ENCODE results near the gene ENOPH1. TPM values are rescaled to one million over a fixed set of nuclear protein-coding genes. Genes with fewer than 3 reads are reported as not detected.

Gene ENOPH1
- polyA plus RNA-seq, 3 donors, result 16.9 to 20.5 (median 18.0) TPM

- no peak overlapping the region for H3K27ac ChIP-seq (ENCODE audit: low read depth, low read length)
- 73 to 89% (median 83%) methylated on average over 2 of the region's 2 CpGs for WGBS, 3 donors
These were observed 63.5 kb downstream of the ENOPH1 start for GRCh38 chr4:82493721-82494425.

GRCh38 chr4:82495666-82496065 is 65.3 kb downstream of the ENOPH1 start:
- WGBS, 3 donors, result 88 to 92% (median 90%) methylated on average over 4 of the region's 4 CpGs
- H3K27ac ChIP-seq (ENCODE audit: low read depth, low read length), result no peak overlapping the region

GRCh38 chr4:82496349-82496748 is 66.0 kb downstream of the ENOPH1 start:
- H3K27ac ChIP-seq (ENCODE audit: low read depth, low read length), result no peak overlapping the region
- WGBS, 3 donors, result 79 to 87% (median 87%) methylated on average over 2 of the region's 2 CpGs

GRCh38 chr4:82499738-82500434 is 69.5 kb downstream of the ENOPH1 start:
- 89 to 94% (median 90%) methylated on average over 6 of the region's 6 CpGs for WGBS, 3 donors
- H3K27ac ChIP-seq (ENCODE audit: low read depth, low read length), result no peak overlapping the region

GRCh38 chr4:82500435-82501153 is 70.2 kb downstream of the ENOPH1 start:
- H3K27ac ChIP-seq (ENCODE audit: low read depth, low read length), result no peak overlapping the region
- WGBS, 3 donors, result 59 to 68% (median 64%) methylated on average over 5 of the region's 5 CpGs

- 89 to 93% (median 93%) methylated on average over 2 of the region's 2 CpGs for WGBS, 3 donors
- no peak overlapping the region for H3K27ac ChIP-seq (ENCODE audit: low read depth, low read length)
These were observed 70.7 kb downstream of the ENOPH1 start for GRCh38 chr4:82501154-82501442.

GRCh38 chr4:82508011-82508410 is 77.6 kb downstream of the ENOPH1 start:
- H3K27ac ChIP-seq (ENCODE audit: low read depth, low read length), result no peak overlapping the region

- 62 to 69% (median 64%) methylated on average over 5 of the region's 5 CpGs for WGBS, 3 donors
- no peak overlapping the region for H3K27ac ChIP-seq (ENCODE audit: low read depth, low read length)
These were observed 78.5 kb downstream of the ENOPH1 start for GRCh38 chr4:82508806-82509428.

GRCh38 chr4:82510216-82510615 is 79.8 kb downstream of the ENOPH1 start:
- 82 to 98% (median 88%) methylated on average over 3 of the region's 3 CpGs for WGBS, 3 donors
- no peak overlapping the region for H3K27ac ChIP-seq (ENCODE audit: low read depth, low read length)

Other genes starting within 250 kb of the ENOPH1 start
- gene HNRNPD, start 56.6 kb upstream of the ENOPH1 start, polyA plus RNA-seq, result 100 to 1,000 TPM in 2 of 3 donors, 10 to 100 TPM in 1; 78.2 to 168 (median 118) TPM
- 100 to 1,000 TPM; 174 to 293 (median 286) TPM for gene HNRNPDL, start 128 bp upstream of the ENOPH1 start, polyA plus RNA-seq
- 10 to 100 TPM in 2 of 3 donors, 1 to 10 TPM in 1; 2.7 to 39.0 (median 14.4) TPM for gene TMEM150C, start 131.4 kb downstream of the ENOPH1 start, polyA plus RNA-seq